ENCODE measurements around the gene ALPG. TPM values are rescaled to one million over a fixed set of nuclear protein-coding genes. Genes with fewer than 3 reads are reported as not detected.

The ALPG gene
- total RNA-seq, 4 donors from 2014 or later: not detected

GRCh38 chr2:232455426-232456255 lies 49.0 kb downstream of the ALPG start, which contains the start of gene ALPI:
Gene ALPI, plus strand, starts transcription at chr2:232456153. Its CDS starts 47 bp downstream, at chr2:232456200.
- no peak within 1 kb of the TSS for H3K4me3 ChIP-seq
- no peak for DNase-seq (ENCODE audit: extremely low spot score)
- peaks cover 0 to 49% (median 3%) of the 10 kb centered on the region in 4 donors for H3K27me3 ChIP-seq
- no peak for TF ChIP-seq CTCF (IDR thresholded peaks at IDR 0.05)
- no peak for TF ChIP-seq POLR2AphosphoS5 (IDR thresholded peaks at IDR 0.05)
- TF ChIP-seq EP300 (IDR thresholded peaks at IDR 0.05): no peak
- no peak for TF ChIP-seq POLR2A (IDR thresholded peaks at IDR 0.05; ENCODE audit: low read depth)
- H3K36me3 ChIP-seq: no peaks in the 10 kb centered on the region
- intact Hi-C loops (cut with DNase I): no loop called here
- no peaks in the 10 kb centered on the region for H3K4me1 ChIP-seq
- no peak within 1 kb of the TSS for H3K27ac ChIP-seq (replicated peaks in 1 of 4)
- 85% methylated on average over 13 of the region's 14 CpGs for WGBS
- H3K9me3 ChIP-seq: no peaks in the 10 kb centered on the region

- Histone ChIP-seq H3K27me3 (peaks cover 0 to 53% (median 3%) of the 10 kb centered on the region in 4 donors), H3K9me3 (no peaks in the 10 kb centered on the region), H3K4me3 (no peak overlapping the region), H3K36me3 (no peaks in the 10 kb centered on the region), H3K27ac (replicated peaks in 1 of 4) (no peak overlapping the region), H3K4me1 (no peaks in the 10 kb centered on the region)
- no peak for TF ChIP-seq CTCF (IDR thresholded peaks at IDR 0.05)
- no peak for TF ChIP-seq EP300 (IDR thresholded peaks at IDR 0.05)
- TF ChIP-seq POLR2AphosphoS5 (IDR thresholded peaks at IDR 0.05): no peak
- no peak for TF ChIP-seq POLR2A (IDR thresholded peaks at IDR 0.05; ENCODE audit: low read depth)
- intact Hi-C loops (cut with DNase I): no loop called here
- 92% methylated on average over 13 of the region's 27 CpGs for WGBS
- no peak for DNase-seq (ENCODE audit: extremely low spot score)
Observed at GRCh38 chr2:232456296-232457120, 49.9 kb downstream of the ALPG start.

- Histone ChIP-seq H3K36me3 (no peaks in the 10 kb centered on the region), H3K27me3 (peaks cover 0 to 53% (median 3%) of the 10 kb centered on the region in 4 donors), H3K4me3 (no peak overlapping the region), H3K27ac (replicated peaks in 1 of 4) (no peak overlapping the region), H3K4me1 (no peaks in the 10 kb centered on the region), H3K9me3 (no peaks in the 10 kb centered on the region)
- intact Hi-C loops (cut with DNase I): no loop called here
- WGBS: 80% methylated on average over 11 of the region's 21 CpGs
- DNase-seq (ENCODE audit: extremely low spot score): no peak
- no peak for TF ChIP-seq POLR2AphosphoS5 (IDR thresholded peaks at IDR 0.05)
- no peak for TF ChIP-seq EP300 (IDR thresholded peaks at IDR 0.05)
- TF ChIP-seq POLR2A (IDR thresholded peaks at IDR 0.05; ENCODE audit: low read depth): no peak
- no peak for TF ChIP-seq CTCF (IDR thresholded peaks at IDR 0.05)
Observed at GRCh38 chr2:232457121-232458011, 50.7 kb downstream of the ALPG start.

GRCh38 chr2:232458051-232458660 lies 51.5 kb downstream of the ALPG start:
- no peaks in the 10 kb centered on the region for H3K9me3 ChIP-seq
- TF ChIP-seq CTCF (IDR thresholded peaks at IDR 0.05) (no peak), POLR2AphosphoS5 (IDR thresholded peaks at IDR 0.05) (no peak), EP300 (IDR thresholded peaks at IDR 0.05) (no peak), POLR2A (IDR thresholded peaks at IDR 0.05; ENCODE audit: low read depth) (no peak)
- H3K36me3 ChIP-seq: no peaks in the 10 kb centered on the region
- intact Hi-C loops (cut with DNase I): no loop called here
- no peak for DNase-seq (ENCODE audit: extremely low spot score)
- no peak overlapping the region for H3K27ac ChIP-seq (replicated peaks in 1 of 4)
- H3K27me3 ChIP-seq: peaks cover 0 to 53% (median 3%) of the 10 kb centered on the region in 4 donors
- H3K4me3 ChIP-seq: no peak overlapping the region
- H3K4me1 ChIP-seq: no peaks in the 10 kb centered on the region
- WGBS: 81% methylated on average over 21 of the region's 25 CpGs
